Ovary (tissue), 9 donors: Measurements from ENCODE around the gene PRR35. TPM values are rescaled to one million over a fixed set of nuclear protein-coding genes. Genes with fewer than 3 reads are reported as not detected.

Experiments used
- DNase-seq, 5 donors: peaks; one replicate each; pipeline ENCODE4 v3.0.0-alpha.2; 2019 to 2020
- H3K27ac ChIP-seq, 2 donors: fragments of 200-600 bp; one replicate each; pipeline versions ENCODE4 v1.5.1 to v1.8.0; 2019 to 2022
- H3K27me3 ChIP-seq: fragments of 200-600 bp; one replicate; pipeline ENCODE4 v1.8.0; 2022
- H3K36me3 ChIP-seq: fragments of 200-600 bp; sonication (generic); one replicate; pipeline ENCODE4 v1.5.1; 2019
- H3K4me1 ChIP-seq: one replicate; pipeline ENCODE4 v1.8.1; 2013; ENCODE audit warnings: mild to moderate bottlenecking, moderate library complexity; ENCODE audit not compliant: insufficient read depth
- H3K4me3 ChIP-seq: fragments of 200-600 bp; sonication (generic); one replicate; pipeline ENCODE4 v1.5.1; 2017
- H3K9me3 ChIP-seq, 2 donors: fragments of 200-600 bp in 1 of 2; sonication (generic) in 1 of 2; one replicate each; pipeline versions ENCODE4 v1.5.1 to v1.8.1; 2013 to 2019; ENCODE audit warnings: mild to moderate bottlenecking in 1 of 2, moderate library complexity in 1 of 2
- EP300 ChIP-seq: sonication (generic); formaldehyde crosslinking; IDR thresholded peaks from one replicate; pipeline ENCODE4 v1.6.1; 2017; ENCODE audit warnings: antibody characterized with exemption
- POLR2A ChIP-seq: fragments of 450-650 bp; IDR thresholded peaks from one replicate; pipeline ENCODE4 v1.6.1; 2017; ENCODE audit warnings: antibody characterized with exemption, mild to moderate bottlenecking, moderate library complexity
- WGBS, 3 donors: extraction: QIAGEN DNeasy Blood & Tissue Kit in 1 of 3; methylation state at CpG; one replicate each; pipeline versions ENCODE4 v1.1.5 to v1.1.7; 2013 to 2017; 5-methylcytosine and 5-hydroxymethylcytosine counted together
- intact Hi-C, 4 donors: fragments of 100-400 bp; cut with DNase I; formaldehyde crosslinking; loops; one replicate each; pipeline versions ENCODE4 v1.11.0 to v1.15.1; 2022 to 2023
- polyA plus RNA-seq, 2 donors: library from polyadenylated mRNA; stranded (reverse); fragments of 200-250 nt in 1 of 2; fragments of 350-450 nt in 1 of 2; fragmentation: Illumina TruSeq in 1 of 2; extraction: RNeasy Lipid Tissue Mini Kit (QIAGEN cat#74804) in 1 of 2; gene quantifications; one replicate each; pipeline ENCODE4 v1.2.3, GENCODE V29; 2013 to 2014
- total RNA-seq, 7 donors: library from RNA; depleted of rRNA in 2 of 7; stranded (reverse); fragments of >200 nt in 2 of 7; fragmentation: NEBNext Ultra II Directional in 3 of 7; extraction: Animal tissue kit (Norgen Biotek cat#: 25700) in 3 of 7; gene quantifications; one replicate each; pipeline versions ENCODE4 v1.1.0 to v1.2.4, GENCODE V29; 2016 to 2023
- TF ChIP-seq, protein P1 (sequence below), 3 donors: fragments of 450-650 bp in 2 of 3; fragments of 200-600 bp in 1 of 3; IDR thresholded peaks; one replicate each; pipeline versions ENCODE4 v1.5.1 to v1.8.0; 2016 to 2022; ENCODE audit warnings: antibody characterized with exemption in 3 of 3, mild to moderate bottlenecking in 1 of 3
- donor health status: DM: no; HTN: no; CAD: no; lungs with moderate emphysema.
- donor health status: DM: no; HTN: no; CAD: no.
- donor health status: Bipolar disorder and iron deficiency.
- donor health status: DM: yes; HTN: yes; CAD: no.
- donor health status: DM: no; HTN: no; CAD: no.
- donor health status: DM: yes; HTN: yes; CAD: no.

PRR35 gene
- total and polyA plus RNA-seq, 9 donors: not detected

DNA sequence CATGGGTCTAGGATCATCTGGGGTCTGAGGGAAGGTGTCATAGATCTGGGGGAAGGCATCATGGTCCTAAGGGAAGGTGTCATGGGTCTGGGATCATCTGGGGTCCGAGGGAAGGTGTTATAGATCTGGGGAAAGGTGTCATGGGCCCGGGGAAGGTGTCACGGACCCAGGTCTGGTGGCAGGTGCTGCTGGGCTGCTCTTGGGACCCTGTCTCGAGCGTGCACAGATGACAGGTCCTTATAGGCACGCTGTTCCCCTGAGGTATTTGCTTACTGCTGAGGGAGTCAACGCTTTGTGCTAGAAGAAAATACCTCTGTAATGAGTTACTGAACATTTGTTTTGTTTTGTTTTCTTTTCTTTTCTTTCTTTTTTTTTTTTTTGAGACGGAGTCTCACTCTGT, 31.0 kb downstream of the PRR35 start:
- 68 to 83% (median 71%) methylated on average over 8 of the region's 8 CpGs for WGBS, 3 donors
- Histone ChIP-seq H3K4me3 (peak overlapping the region; percentile 86), H3K36me3 (no peaks in the 10 kb centered on the region), H3K4me1 (peaks cover 13% of the 10 kb centered on the region), H3K27me3 (no peaks in the 10 kb centered on the region), H3K27ac (no peak overlapping the region), H3K9me3 (no peaks in the 10 kb centered on the region)
- no peak for DNase-seq
- TF ChIP-seq EP300 (no peak), POLR2A (no peak)
- TF ChIP-seq, protein P1, sequence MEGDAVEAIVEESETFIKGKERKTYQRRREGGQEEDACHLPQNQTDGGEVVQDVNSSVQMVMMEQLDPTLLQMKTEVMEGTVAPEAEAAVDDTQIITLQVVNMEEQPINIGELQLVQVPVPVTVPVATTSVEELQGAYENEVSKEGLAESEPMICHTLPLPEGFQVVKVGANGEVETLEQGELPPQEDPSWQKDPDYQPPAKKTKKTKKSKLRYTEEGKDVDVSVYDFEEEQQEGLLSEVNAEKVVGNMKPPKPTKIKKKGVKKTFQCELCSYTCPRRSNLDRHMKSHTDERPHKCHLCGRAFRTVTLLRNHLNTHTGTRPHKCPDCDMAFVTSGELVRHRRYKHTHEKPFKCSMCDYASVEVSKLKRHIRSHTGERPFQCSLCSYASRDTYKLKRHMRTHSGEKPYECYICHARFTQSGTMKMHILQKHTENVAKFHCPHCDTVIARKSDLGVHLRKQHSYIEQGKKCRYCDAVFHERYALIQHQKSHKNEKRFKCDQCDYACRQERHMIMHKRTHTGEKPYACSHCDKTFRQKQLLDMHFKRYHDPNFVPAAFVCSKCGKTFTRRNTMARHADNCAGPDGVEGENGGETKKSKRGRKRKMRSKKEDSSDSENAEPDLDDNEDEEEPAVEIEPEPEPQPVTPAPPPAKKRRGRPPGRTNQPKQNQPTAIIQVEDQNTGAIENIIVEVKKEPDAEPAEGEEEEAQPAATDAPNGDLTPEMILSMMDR (IDR thresholded peaks at IDR 0.05): no peak
- intact Hi-C loops: loop anchor here in 2 of 4 donors (5.0 kb wide), 2 partner anchors 36 to 46 kb away; partner anchors contain the start of gene METTL26 (in 1 of the 2)

DNA sequence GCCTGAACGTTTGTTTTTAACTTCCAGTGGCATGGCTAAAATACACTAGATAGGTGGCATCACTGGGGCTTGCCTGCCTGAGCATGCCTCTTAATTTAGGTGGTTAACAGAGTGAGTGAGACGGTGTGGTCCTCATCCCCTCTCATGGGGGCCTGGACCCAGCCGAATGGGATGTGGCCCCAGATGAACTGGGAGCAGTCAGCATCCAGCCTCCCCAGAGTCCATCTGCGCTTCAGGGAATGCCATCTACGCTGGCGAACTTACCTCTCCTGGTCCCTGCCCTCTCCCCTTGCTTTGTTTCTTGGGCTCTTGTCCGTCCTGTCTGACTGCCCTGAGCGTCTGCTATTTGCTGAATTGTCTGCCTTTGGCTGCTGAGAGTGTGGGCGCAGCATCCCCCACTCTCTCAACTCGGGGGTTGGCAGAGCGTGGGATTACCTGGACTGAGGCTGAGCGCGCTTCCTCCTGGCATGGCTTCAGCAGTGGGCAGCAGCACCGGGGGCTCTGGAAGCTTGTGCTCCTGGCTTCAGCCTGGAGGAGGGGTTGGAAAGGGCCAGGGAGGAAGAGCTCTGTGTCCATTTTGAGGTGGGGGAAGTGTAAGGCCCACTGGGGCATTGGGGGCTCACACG, 31.8 kb downstream of the PRR35 start:
- 84 to 86% (median 85%) methylated on average over 15 of the region's 15 CpGs for WGBS, 3 donors
- Histone ChIP-seq H3K27ac (no peak overlapping the region), H3K36me3 (no peaks in the 10 kb centered on the region), H3K4me1 (peaks cover 13% of the 10 kb centered on the region), H3K27me3 (no peaks in the 10 kb centered on the region), H3K9me3 (no peaks in the 10 kb centered on the region), H3K4me3 (no peak overlapping the region)
- no peak for TF ChIP-seq EP300
- TF ChIP-seq POLR2A: no peak
- TF ChIP-seq, protein P1 (IDR thresholded peaks at IDR 0.05): no peak
- DNase-seq: peak in 1 of 5 donors; percentile 29
- intact Hi-C loops: loop anchor here in 2 of 4 donors (5.0 kb wide), 2 partner anchors 35 to 45 kb away; partner anchors contain the start of gene METTL26 (in 1 of the 2)

- peak in 1 of 5 donors; percentile 39 for DNase-seq
- H3K4me1 ChIP-seq: peaks cover 13% of the 10 kb centered on the region
- no peak overlapping the region for H3K4me3 ChIP-seq
- TF ChIP-seq, protein P1 (IDR thresholded peaks at IDR 0.05): no peak
- TF ChIP-seq EP300: no peak
- TF ChIP-seq POLR2A: no peak
- WGBS, 3 donors: 75 to 80% (median 79%) methylated on average over 23 to 24 of the region's 24 CpGs
- no peaks in the 10 kb centered on the region for H3K27me3 ChIP-seq
- intact Hi-C loops: loop anchor here in 2 of 4 donors (5.0 kb wide), 2 partner anchors 35 to 45 kb away; partner anchors contain the start of gene METTL26 (in 1 of the 2)
- no peak overlapping the region for H3K27ac ChIP-seq
- no peaks in the 10 kb centered on the region for H3K9me3 ChIP-seq
- no peaks in the 10 kb centered on the region for H3K36me3 ChIP-seq
Measured at GRCh38 chr16:592518-593306, 32.5 kb downstream of the PRR35 start.

DNA sequence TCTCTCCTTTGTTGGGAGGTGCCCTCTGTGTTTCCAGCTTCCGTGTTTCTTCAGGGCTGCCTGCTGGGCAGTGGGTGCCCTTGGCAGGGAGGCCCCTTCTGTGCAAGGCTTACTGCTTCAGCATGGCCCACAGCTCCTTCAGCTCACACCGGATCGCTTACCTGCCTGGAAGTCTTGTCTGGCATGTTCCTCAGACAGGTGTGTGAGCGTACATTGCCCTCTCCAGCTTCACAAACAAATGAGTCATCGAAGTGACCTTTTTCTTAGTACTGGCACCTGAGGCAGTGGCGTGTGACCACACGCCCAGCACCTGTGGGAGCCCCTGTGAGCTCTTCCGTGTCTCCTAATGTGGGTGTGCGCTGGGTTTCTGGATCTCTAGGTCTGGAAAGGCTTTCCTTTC, 33.2 kb downstream of the PRR35 start:
- H3K36me3 ChIP-seq: no peaks in the 10 kb centered on the region
- whole genome bisulfite sequencing, 3 donors: 86 to 89% (median 87%) methylated on average over 9 of the region's 9 CpGs
- no peaks in the 10 kb centered on the region for H3K9me3 ChIP-seq
- H3K27me3 ChIP-seq: no peaks in the 10 kb centered on the region
- no peak overlapping the region for H3K4me3 ChIP-seq
- intact Hi-C loops: loop anchor here in 2 of 4 donors (5.0 kb wide), 2 partner anchors 34 to 44 kb away; partner anchors contain the start of gene METTL26 (in 1 of the 2)
- no peak overlapping the region for H3K27ac ChIP-seq
- TF ChIP-seq POLR2A (no peak), EP300 (no peak)
- TF ChIP-seq, protein P1 (IDR thresholded peaks at IDR 0.05): no peak
- peaks cover 8% of the 10 kb centered on the region for H3K4me1 ChIP-seq
- no peak for DNase-seq
